Measurements from ENCODE around the gene DPH3.

The DPH3 gene

DNA sequence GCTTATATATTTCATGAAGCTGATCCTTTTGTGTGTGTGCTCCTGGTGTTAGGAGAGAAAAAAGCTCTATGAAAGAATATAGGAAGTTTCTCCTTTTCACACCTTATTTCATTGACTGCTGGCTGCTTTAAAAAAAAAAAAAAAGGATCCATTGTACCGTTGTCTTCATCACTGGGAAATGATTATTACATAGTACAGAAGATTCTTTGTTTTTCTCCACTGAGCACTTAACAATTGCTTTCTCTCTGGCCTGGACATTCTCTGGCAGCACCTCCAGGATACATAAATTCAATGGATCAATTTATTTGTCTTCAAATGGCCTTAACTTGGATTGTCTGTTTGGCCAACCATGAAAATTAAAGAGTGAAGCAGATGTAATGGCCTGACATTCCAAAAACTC lies 37.2 kb downstream of the DPH3 start:
- no peak for DNase-seq

DNA sequence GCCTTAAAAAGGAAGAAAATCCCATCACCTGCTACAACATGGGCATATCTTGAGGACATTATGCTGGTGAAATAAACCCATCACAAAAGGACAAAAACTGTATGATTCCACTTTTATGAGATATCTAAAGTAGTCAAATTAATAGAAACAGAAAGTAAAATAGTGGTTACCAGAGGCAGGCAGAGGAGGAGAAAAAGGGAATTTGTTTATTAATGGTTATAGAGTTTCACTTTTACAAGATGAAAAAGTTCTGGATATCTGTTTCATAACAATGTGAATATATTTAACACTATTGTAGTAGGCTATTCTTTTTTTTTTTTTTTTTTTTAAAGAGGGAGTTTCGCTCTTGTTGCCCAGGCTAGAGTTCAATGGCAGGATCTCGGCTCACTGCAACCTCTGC lies 40.4 kb downstream of the DPH3 start:
- no peak for DNase-seq

DNA sequence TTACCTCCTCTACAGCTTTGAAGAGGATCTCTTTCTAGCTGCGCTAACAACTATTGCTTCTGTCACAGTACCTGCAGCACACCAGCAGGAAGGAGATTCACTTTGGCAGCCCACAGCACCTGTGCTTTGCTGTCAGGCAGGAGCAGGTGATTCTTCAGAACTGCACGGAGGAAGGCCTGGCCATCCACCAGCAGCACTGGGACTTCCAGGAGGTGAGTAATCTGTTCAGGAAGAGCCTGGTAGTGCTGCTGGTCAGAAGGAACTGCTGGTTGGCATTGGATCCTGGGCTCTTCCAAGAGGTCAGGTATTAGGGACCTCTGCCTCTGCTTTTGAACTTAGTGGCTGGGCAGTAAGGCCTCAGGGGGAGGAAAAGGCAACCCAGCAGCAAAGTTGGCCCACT lies 42.2 kb downstream of the DPH3 start:
- DNase-seq = no peak

DNA sequence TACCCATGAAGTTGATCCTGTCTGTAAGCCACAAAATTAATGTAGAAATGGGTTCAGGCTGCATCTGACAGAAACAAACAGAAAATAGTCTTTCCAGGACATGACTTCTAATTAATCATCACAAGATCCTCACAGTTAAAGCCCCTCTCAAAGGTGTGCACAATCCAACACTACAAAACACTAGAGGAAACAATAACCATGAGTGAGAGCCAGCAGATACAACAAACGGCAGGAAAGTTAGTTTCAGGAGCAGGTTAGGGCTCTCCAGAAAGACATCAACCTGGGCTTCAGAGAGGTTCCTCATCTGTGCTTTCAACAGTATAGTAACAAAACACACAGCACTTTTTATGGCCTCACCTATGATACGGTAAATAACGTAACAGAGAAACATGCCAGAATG lies 42.8 kb downstream of the DPH3 start:
- DNase-seq = no peak

DNA sequence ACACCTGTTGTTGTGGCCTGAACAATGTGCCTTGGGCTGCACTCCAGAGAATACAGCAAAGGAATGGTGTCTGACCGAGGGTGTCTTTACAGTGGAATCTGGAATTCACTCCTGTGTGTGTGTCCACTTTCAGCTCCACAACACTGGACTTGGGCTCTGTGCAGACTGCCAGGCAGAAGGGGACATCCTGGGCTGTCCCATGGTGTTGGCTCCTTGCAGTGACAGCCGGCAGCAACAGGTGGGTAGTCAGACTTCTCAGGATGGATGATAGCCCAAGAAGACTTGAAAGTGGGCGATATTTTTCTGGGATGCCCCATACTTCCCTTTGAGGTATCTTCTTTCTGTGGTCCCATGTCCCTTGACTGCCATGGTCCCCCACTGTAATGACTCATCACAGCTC lies 45.0 kb downstream of the DPH3 start:
- DNase-seq = no peak

DNA sequence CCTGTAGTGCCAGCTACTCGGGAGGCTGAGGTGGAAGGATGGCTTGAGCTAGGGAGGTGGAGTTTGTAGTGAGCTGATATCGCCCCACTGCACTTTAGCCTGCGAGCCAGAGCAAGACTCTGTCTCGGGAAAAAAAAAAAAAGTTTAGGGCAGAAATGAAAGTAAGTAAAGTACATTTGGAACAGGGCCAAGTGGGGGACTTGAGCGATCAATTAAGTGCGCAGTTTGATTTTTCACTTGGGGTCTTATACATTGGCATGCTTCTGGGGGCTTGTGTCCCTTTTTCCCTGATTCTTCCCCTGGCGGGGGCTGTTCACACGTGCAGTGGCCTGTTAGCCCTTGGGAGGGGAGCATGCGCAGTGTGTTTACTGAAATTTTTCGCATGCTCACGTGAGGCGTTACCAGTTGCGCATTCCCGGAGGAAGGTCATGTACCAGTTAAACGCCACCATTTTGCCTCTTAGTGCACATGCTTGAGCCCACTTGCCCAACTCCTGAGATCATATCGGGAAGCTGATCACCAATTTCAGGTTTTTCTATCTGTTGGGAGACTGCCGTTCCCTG lies 48.3 kb downstream of the DPH3 start:
- DNase-seq = no peak

DNA sequence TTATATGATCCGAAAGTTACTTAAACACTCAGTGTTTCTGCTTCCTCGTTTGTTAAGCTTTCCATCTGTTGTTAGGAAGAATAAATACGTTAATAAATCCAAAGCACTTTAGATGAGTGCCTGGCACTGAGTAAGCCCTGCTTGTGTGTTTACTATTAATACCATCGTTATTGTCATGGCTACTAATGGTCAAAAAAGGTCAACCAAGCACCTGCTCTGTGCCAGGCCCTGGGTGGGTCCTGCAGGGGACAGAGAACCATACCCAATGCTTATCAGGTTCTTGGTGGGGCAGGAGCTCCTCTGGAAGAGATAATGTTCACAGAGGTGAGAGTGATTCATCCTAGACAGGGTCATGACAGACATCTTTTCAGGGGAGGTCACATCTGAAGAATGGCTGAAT lies 50.4 kb downstream of the DPH3 start:
- DNase-seq = no peak

DNA sequence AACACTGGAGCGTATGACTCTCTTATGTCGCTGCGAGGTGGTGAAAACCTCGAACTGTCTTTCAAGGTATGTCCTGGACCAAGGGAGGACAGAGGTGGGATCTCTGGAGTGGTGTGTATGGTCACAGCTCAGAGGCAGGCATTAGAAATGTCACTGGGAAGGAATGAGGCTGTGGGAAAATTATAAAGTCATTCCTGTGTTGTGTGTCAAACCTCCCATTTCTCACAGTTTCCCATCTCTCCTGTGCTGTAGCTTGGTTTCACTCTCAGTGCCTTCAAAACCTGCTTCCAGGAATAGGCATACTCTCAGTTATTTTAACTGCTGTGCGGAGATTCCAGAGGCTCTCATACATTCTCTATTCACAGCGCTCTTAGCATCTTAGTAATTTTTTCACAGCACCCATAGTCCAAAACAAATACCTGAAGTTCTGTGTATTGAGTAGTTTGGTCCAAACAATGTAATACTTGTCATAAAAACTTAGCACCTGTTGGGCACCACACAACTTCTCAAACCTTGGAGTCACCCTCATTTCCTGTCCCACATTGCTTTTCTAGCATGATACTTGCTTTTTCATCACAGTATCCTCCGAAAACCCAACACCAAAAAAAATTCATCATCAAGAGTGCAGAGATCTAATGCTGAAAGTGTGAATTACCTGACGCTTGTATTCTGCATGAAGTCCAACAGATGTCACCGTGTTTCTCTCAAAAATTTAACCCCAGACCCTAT lies 53.4 kb downstream of the DPH3 start:
- no peak for DNase-seq

Measured in NCI-H226 (cell line).